HepG2 (cell line): ENCODE results near the gene LMAN2L. TPM values are rescaled to one million over a fixed set of nuclear protein-coding genes. Genes with fewer than 3 reads are reported as not detected.

Experiments
- BORCS8-MEF2B ChIP-seq: sonication (generic); formaldehyde crosslinking; IDR thresholded peaks from 2 replicates; pipeline ENCODE4 v1.8.0; 2022; ENCODE audit warnings: mild to moderate bottlenecking, missing genetic modification reagents
- LCORL ChIP-seq, 2 experiments: fragments of 450-650 bp in 1 of 2; sonication (generic) in 1 of 2; formaldehyde crosslinking in 1 of 2; IDR thresholded peaks; 2 replicates each; pipeline versions ENCODE4 v1.5.0 to v1.6.1; 2017 to 2020; ENCODE audit warnings: antibody characterized with exemption in 1 of 2, missing genetic modification reagents in 1 of 2
- NFYC ChIP-seq: IDR thresholded peaks from 2 replicates; pipeline ENCODE4 v1.6.1; 2016; ENCODE audit warnings: missing genetic modification reagents, missing compliant biosample characterization
- RBM22 ChIP-seq: fragments of 200-400 bp; formaldehyde crosslinking; optimal IDR thresholded peaks from 2 replicates; pipeline ENCODE3; 2017; ENCODE audit warnings: mild to moderate bottlenecking, low read length, moderate library complexity
- SAFB2 ChIP-seq: sonication (generic); formaldehyde crosslinking; IDR thresholded peaks from 2 replicates; pipeline ENCODE4 v1.5.1; 2020; ENCODE audit warnings: missing genetic modification reagents, low read depth, mild to moderate bottlenecking, borderline replicate concordance
- ZNF230 ChIP-seq: sonication (generic); formaldehyde crosslinking; IDR thresholded peaks from 2 replicates; pipeline ENCODE4 v1.4.0; 2020; ENCODE audit warnings: mild to moderate bottlenecking, missing genetic modification reagents
- ZNF609 ChIP-seq: sonication (generic); formaldehyde crosslinking; IDR thresholded peaks from 2 replicates; pipeline ENCODE4 v1.4.0; 2020; ENCODE audit warnings: mild to moderate bottlenecking, missing genetic modification reagents, borderline replicate concordance
- polyA plus RNA-seq, 8 experiments: library from polyadenylated mRNA; depleted of rRNA in 3 of 8; stranded (reverse) in 7 of 8; unstranded in 1 of 8; fragments of >200 nt; fragmentation: Illumina TruSeq in 4 of 8; extraction: Trizol in 4 of 8; gene quantifications; 2 replicates each; pipeline versions ENCODE4 v1.2.1 to v1.2.3, GENCODE V29; 2011 to 2016; ENCODE audit warnings: low read depth in 4 of 8, missing spikeins in 1 of 8, mixed read lengths in 1 of 8; ENCODE audit not compliant: insufficient read depth in 1 of 8
- total RNA-seq, 5 experiments: library from RNA; depleted of rRNA; stranded (reverse); fragments of >200 nt; fragmentation: Illumina TruSeq; extraction: Trizol; gene quantifications; 2 replicates each; pipeline ENCODE4 v1.2.3, GENCODE V29; 2016; ENCODE audit warnings: low read depth in 1 of 5

LMAN2L gene
- total and polyA plus RNA-seq, 2 of the 13 experiments (the other 11 are each of a cell fraction or from before 2014, with no cell fraction given), result 39.1 to 57.9 TPM

DNA sequence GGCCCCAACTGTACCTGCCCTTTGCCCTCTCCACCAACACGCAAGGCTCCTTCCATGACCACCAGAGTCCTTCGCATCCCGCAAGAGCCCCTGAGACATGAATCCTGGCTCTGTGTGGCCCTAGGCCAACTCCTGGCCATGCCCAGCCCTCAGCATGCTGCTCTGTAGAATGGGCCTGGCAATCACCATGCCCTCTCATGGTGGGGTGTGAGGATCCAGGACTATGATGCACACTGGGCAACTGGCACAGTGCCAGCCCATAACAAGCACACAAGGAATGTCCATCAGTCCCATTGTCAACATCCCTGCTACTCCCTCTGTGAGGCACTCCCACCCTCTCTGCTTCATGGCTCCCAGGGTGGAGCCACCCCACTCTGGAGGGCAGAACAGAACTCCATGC, 52.6 kb downstream of the LMAN2L start (continued):
- TF ChIP-seq ZNF230 (CRISPR knock-in tag) (no peak), LCORL (IDR thresholded peaks at IDR 0.05) (peak; percentile 99), LCORL (CRISPR knock-in tag; IDR thresholded peaks at IDR 0.05) (no peak), ZNF609 (no peak), NFYC (CRISPR knock-in tag) (no peak), BORCS8-MEF2B (CRISPR knock-in tag) (0 out of 2 replicates have a peak, but pooled peaks have one; percentile 10), RBM22 (no peak), SAFB2 (CRISPR knock-in tag) (no peak; the same call in 1 of the 2 replicates)
